ENCODE data around the gene FANCI. TPM values are rescaled to one million over a fixed set of nuclear protein-coding genes. Genes with fewer than 3 reads are reported as not detected.

FANCI gene
- total RNA-seq (1 to 10 TPM; 6.1 to 7.1 TPM), total RNA-seq (4.5 to 381 (median 24.6) reads per million in 172 experiments)
- 8.1 TPM for polyA plus RNA-seq (2013, experiment 1 of 2)
- 12.1 TPM for polyA plus RNA-seq (2013, experiment 2 of 2)

DNA sequence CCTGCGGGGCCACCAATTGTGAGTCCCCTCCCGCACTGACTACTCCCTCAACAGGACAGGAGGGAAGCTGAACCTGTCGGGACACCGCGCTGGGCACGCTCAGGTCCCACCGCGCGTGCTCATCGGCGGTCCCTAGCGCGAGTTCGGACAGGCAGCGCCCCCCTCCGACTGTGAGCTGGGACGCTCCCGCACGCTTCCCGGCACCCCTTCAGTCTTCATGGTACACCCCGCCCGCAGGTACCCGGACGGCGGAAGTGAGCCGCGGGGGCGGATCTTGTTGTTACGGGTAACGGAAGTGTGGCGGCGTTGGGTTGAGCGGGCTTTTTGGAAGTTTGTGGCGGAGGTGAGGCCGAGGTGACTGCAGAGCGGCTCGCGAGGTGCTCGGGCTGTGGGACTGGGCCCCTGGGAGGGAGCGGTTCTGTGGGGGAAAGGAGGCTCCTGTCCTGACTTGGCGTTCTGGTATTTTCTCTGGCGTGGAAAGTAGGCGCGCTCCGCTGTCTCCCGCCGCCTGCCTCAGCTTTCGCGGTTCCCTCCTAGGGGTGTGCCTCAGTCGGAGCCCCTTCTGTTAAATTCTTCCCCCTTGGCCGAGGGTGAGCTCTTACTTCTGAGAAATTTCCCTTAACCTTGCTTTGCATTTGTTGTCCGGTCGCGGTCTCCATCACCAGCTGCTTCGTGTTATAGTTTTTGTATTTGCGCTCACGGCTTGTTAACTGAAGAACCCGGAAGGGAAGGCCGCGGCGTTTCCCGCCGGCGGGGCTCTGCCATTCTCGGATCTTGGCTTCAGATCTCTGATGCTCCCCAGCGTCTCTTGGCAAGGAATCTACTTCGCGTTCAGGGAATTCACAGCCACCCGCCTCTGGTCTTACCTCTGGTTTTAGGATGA, at the start of gene FANCI:
TSS of gene FANCI (plus strand) at position 289 of the 883 bp plus-strand sequence. CDS start 3,669 bp downstream, outside the sequence.
- peaks cover 26% of the 10 kb centered on the region for H3K4me1 ChIP-seq (ENCODE audit: insufficient read depth, low read length)
- no peaks in the 10 kb centered on the region for H3K9me3 ChIP-seq (ENCODE audit: control insufficient read depth in 1 of 2, insufficient read depth in 1 of 2, low read length in 2 of 2)
- peak within 1 kb of the TSS; percentile 84 for H3K4me3 ChIP-seq (ENCODE audit: low read length)
- no peaks in the 10 kb centered on the region for H3K27me3 Mint-ChIP-seq
- DNase-seq (peak; percentile 92 to 99 (median 96)), ATAC-seq (ENCODE audit: poor library complexity) (peak; percentile 98)
- no peaks in the 10 kb centered on the region for H3K9me3 Mint-ChIP-seq
- no peaks in the 10 kb centered on the region for H3K27me3 ChIP-seq (ENCODE audit: control insufficient read depth in 1 of 2, insufficient read depth in 2 of 2, low read length in 2 of 2)
- no peak within 1 kb of the TSS for H3K27ac ChIP-seq (ENCODE audit: low read depth in 1 of 2, low read length in 2 of 2)
- peaks cover 7% of the 10 kb centered on the region for H3K36me3 ChIP-seq (ENCODE audit: insufficient read depth, low read length)
- CTCF ChIA-PET = interaction anchor here (0.7 to 2.8 kb wide), 5 partner anchors 10 to 340 kb away, joined by 3 to 16 read pairs (median 3); no protein-coding TSS in a partner anchor
- H3K36me3 Mint-ChIP-seq (ENCODE audit: low read depth) = peaks cover 9% of the 10 kb centered on the region
- TF ChIP-seq, protein P1, sequence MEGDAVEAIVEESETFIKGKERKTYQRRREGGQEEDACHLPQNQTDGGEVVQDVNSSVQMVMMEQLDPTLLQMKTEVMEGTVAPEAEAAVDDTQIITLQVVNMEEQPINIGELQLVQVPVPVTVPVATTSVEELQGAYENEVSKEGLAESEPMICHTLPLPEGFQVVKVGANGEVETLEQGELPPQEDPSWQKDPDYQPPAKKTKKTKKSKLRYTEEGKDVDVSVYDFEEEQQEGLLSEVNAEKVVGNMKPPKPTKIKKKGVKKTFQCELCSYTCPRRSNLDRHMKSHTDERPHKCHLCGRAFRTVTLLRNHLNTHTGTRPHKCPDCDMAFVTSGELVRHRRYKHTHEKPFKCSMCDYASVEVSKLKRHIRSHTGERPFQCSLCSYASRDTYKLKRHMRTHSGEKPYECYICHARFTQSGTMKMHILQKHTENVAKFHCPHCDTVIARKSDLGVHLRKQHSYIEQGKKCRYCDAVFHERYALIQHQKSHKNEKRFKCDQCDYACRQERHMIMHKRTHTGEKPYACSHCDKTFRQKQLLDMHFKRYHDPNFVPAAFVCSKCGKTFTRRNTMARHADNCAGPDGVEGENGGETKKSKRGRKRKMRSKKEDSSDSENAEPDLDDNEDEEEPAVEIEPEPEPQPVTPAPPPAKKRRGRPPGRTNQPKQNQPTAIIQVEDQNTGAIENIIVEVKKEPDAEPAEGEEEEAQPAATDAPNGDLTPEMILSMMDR (IDR thresholded peaks at IDR 0.05) = no peak
- peak within 1 kb of the TSS; percentile 92 for H3K4me3 Mint-ChIP-seq
- intact Hi-C loops (cut with DNase I, micrococcal nuclease) = loop anchor here in 1 of 2 experiments (2.0 to 10.0 kb wide), 4 partner anchors 93 to 777 kb away; partner anchors contain the start of genes AEN, MRPL46 and MRPS11
- POLR2A ChIA-PET = interaction anchor here (1.3 to 2.7 kb wide), 3 partner anchors 91 to 650 kb away, joined by 3 to 12 read pairs (median 4); partner anchors contain the start of genes ABHD2, AP3S2 and POLG
- H3K4me1 Mint-ChIP-seq (ENCODE audit: low read depth) = peaks cover 37% of the 10 kb centered on the region
- peak within 1 kb of the TSS; percentile 83 for H3K27ac Mint-ChIP-seq

DNA sequence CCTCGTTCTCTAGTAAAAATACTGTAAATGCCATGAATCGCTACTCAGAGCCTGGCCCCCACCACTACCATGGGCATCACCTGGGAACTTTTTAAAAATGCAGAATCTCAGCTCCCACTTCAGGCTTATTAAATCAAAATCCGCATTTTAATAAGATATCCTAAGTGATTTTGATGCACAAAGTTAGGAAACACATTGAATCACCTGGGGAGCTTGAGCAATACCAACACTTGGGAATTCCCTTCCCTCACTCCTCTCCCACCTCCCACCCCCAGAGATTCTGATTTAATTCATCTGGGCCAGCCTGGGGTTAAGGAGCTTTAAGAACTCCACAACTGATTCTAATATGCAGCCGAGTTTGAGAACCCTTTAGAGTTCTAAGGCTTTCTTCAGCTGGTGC, 49.2 kb upstream of the FANCI start:
- intact Hi-C loops (cut with DNase I, micrococcal nuclease) = no loop called here
- Histone ChIP-seq H3K36me3 (ENCODE audit: insufficient read depth, low read length) (peaks cover 80% of the 10 kb centered on the region), H3K27me3 (ENCODE audit: control insufficient read depth in 1 of 2, insufficient read depth in 2 of 2, low read length in 2 of 2) (no peaks in the 10 kb centered on the region), H3K27ac (ENCODE audit: low read depth in 1 of 2, low read length in 2 of 2) (no peak overlapping the region), H3K4me1 (ENCODE audit: insufficient read depth, low read length) (no peaks in the 10 kb centered on the region), H3K4me3 (ENCODE audit: low read length) (no peak overlapping the region), H3K9me3 (ENCODE audit: control insufficient read depth in 1 of 2, insufficient read depth in 1 of 2, low read length in 2 of 2) (no peaks in the 10 kb centered on the region)
- Mint-ChIP-seq H3K4me3 (no peak overlapping the region), H3K27ac (no peak overlapping the region), H3K27me3 (no peaks in the 10 kb centered on the region), H3K4me1 (ENCODE audit: low read depth) (no peaks in the 10 kb centered on the region), H3K36me3 (ENCODE audit: low read depth) (peaks cover 89% of the 10 kb centered on the region), H3K9me3 (no peaks in the 10 kb centered on the region)
- ATAC-seq (ENCODE audit: poor library complexity) = no peak
- DNase-seq = no peak
- TF ChIP-seq, protein P1 (IDR thresholded peaks at IDR 0.05) = no peak
- ChIA-PET CTCF (interaction anchor here (1.2 kb wide), 1 partner anchor 13 kb away, joined by 6 read pairs; no protein-coding TSS in a partner anchor), POLR2A (no interaction called here)

- DNase-seq (no peak), ATAC-seq (ENCODE audit: poor library complexity) (no peak)
- TF ChIP-seq, protein P1 (IDR thresholded peaks at IDR 0.05) = no peak
- CTCF ChIA-PET = interaction anchor here (0.9 kb wide), 1 partner anchor 11 kb away, joined by 4 read pairs; no protein-coding TSS in a partner anchor
- Mint-ChIP-seq H3K27me3 (no peaks in the 10 kb centered on the region), H3K9me3 (no peaks in the 10 kb centered on the region), H3K36me3 (ENCODE audit: low read depth) (peaks cover 81% of the 10 kb centered on the region), H3K4me3 (no peak overlapping the region), H3K27ac (no peak overlapping the region), H3K4me1 (ENCODE audit: low read depth) (no peaks in the 10 kb centered on the region)
- POLR2A ChIA-PET = no interaction called here
- Histone ChIP-seq H3K9me3 (ENCODE audit: control insufficient read depth in 1 of 2, insufficient read depth in 1 of 2, low read length in 2 of 2) (no peaks in the 10 kb centered on the region), H3K4me3 (ENCODE audit: low read length) (no peak overlapping the region), H3K27me3 (ENCODE audit: control insufficient read depth in 1 of 2, insufficient read depth in 2 of 2, low read length in 2 of 2) (no peaks in the 10 kb centered on the region), H3K4me1 (ENCODE audit: insufficient read depth, low read length) (no peaks in the 10 kb centered on the region), H3K36me3 (ENCODE audit: insufficient read depth, low read length) (peaks cover 71% of the 10 kb centered on the region), H3K27ac (ENCODE audit: low read depth in 1 of 2, low read length in 2 of 2) (no peak overlapping the region)
- intact Hi-C loops (cut with DNase I, micrococcal nuclease) = no loop called here
These were observed 47.9 kb upstream of the FANCI start for GRCh38 chr15:89195836-89196235.

All from CD4-positive, alpha-beta T cell (primary cell).